ENCODE data around the gene SOX9. TPM values are rescaled to one million over a fixed set of nuclear protein-coding genes. Genes with fewer than 3 reads are reported as not detected.

SOX9 gene
- total and polyA plus RNA-seq, 2 experiments from 2014 or later: 16.6 to 18.5 TPM

- Histone ChIP-seq H3K4me3 (no peak overlapping the region), H3K4me2 (ENCODE audit: unreplicated experiment) (no peak overlapping the region), H3K9me3 (ENCODE audit: low read depth) (no peaks in the 10 kb centered on the region), H4K20me1 (ENCODE audit: insufficient read depth) (no peaks in the 10 kb centered on the region), H3F3A (ENCODE audit: insufficient read depth) (no peaks in the 10 kb centered on the region), H3K9ac (no peak overlapping the region), H3K9me2 (ENCODE audit: insufficient read depth) (no peaks in the 10 kb centered on the region), H3K27me3 (replicated peaks; ENCODE audit: insufficient read depth) (no peaks in the 10 kb centered on the region), H3K79me2 (ENCODE audit: insufficient read depth) (no peaks in the 10 kb centered on the region), H3K36me3 (ENCODE audit: low read depth) (no peaks in the 10 kb centered on the region), H3K27ac (no peak overlapping the region), H3K4me1 (ENCODE audit: insufficient read depth) (no peaks in the 10 kb centered on the region), H2AFZ (no peak overlapping the region)
- 27 to 38% methylated on average over 4 of the region's 4 CpGs for WGBS, 2 experiments (ENCODE audit: low coverage in 1 of 2, low lambda C conversion rate in 2 of 2, missing lambda C conversion rate in 2 of 2)
- in situ Hi-C loops (cut with MboI): no loop called here
- peak; percentile 25 for DNase-seq
- TF ChIP-seq EZH2 (IDR thresholded peaks at IDR 0.05; ENCODE audit: insufficient read depth, poor library complexity, severe bottlenecking): no peak
- TF ChIP-seq EZH2phosphoT487 (IDR thresholded peaks at IDR 0.05; ENCODE audit: insufficient read depth, low read depth): no peak
These were observed 43.4 kb upstream of the SOX9 start for GRCh38 chr17:72077326-72077960.

GRCh38 chr17:72079700-72080099, 41.1 kb upstream of the SOX9 start:
- Histone ChIP-seq H3K4me1 (ENCODE audit: insufficient read depth) (no peaks in the 10 kb centered on the region), H3K4me2 (ENCODE audit: unreplicated experiment) (no peak overlapping the region), H3K27ac (no peak overlapping the region), H3K9ac (no peak overlapping the region), H4K20me1 (ENCODE audit: insufficient read depth) (no peaks in the 10 kb centered on the region), H3K9me3 (ENCODE audit: low read depth) (no peaks in the 10 kb centered on the region), H3K4me3 (no peak overlapping the region), H3K36me3 (ENCODE audit: low read depth) (no peaks in the 10 kb centered on the region), H2AFZ (no peak overlapping the region), H3F3A (ENCODE audit: insufficient read depth) (no peaks in the 10 kb centered on the region), H3K27me3 (replicated peaks; ENCODE audit: insufficient read depth) (no peaks in the 10 kb centered on the region), H3K9me2 (ENCODE audit: insufficient read depth) (no peaks in the 10 kb centered on the region), H3K79me2 (ENCODE audit: insufficient read depth) (no peaks in the 10 kb centered on the region)
- DNase-seq: peak; percentile 33
- in situ Hi-C loops (cut with MboI): no loop called here
- 10 to 11% methylated on average over 3 of the region's 3 CpGs for WGBS, 2 experiments (ENCODE audit: low coverage in 1 of 2, low lambda C conversion rate in 2 of 2, missing lambda C conversion rate in 2 of 2)
- TF ChIP-seq EZH2 (IDR thresholded peaks at IDR 0.05; ENCODE audit: insufficient read depth, poor library complexity, severe bottlenecking): no peak
- no peak for TF ChIP-seq EZH2phosphoT487 (IDR thresholded peaks at IDR 0.05; ENCODE audit: insufficient read depth, low read depth)

DNA sequence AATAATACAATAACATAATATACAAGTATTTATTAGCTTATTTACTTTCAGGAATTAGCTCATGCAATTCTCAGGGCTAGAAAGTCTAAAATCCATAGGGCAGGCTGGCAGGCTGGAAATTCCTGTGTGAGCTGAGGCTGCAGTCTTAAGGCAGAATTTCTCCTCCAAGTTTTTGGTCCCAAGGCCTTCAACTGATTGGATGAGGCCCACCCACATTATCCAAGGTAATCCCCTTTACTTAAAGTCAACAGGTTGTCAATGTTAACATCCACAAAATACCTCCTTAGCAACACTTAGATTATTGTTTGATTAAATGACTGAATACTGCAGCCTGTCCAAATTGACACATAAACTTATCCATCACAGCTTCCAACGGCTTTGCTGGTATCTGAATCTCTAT, 32.9 kb upstream of the SOX9 start:
- H2AFZ ChIP-seq: no peak overlapping the region
- no peaks in the 10 kb centered on the region for H3K9me2 ChIP-seq (ENCODE audit: insufficient read depth)
- no peaks in the 10 kb centered on the region for H3F3A ChIP-seq (ENCODE audit: insufficient read depth)
- H4K20me1 ChIP-seq (ENCODE audit: insufficient read depth): no peaks in the 10 kb centered on the region
- H3K27ac ChIP-seq: no peak overlapping the region
- H3K9ac ChIP-seq: no peak overlapping the region
- no peak for DNase-seq
- H3K4me1 ChIP-seq (ENCODE audit: insufficient read depth): no peaks in the 10 kb centered on the region
- no peaks in the 10 kb centered on the region for H3K79me2 ChIP-seq (ENCODE audit: insufficient read depth)
- WGBS, 2 experiments (ENCODE audit: low coverage in 1 of 2, low lambda C conversion rate in 2 of 2, missing lambda C conversion rate in 2 of 2): 67 to 88% methylated on average over 1 of the region's 1 CpG
- H3K9me3 ChIP-seq (ENCODE audit: low read depth): no peaks in the 10 kb centered on the region
- no peak overlapping the region for H3K4me2 ChIP-seq (ENCODE audit: unreplicated experiment)
- peaks cover 18% of the 10 kb centered on the region for H3K27me3 ChIP-seq (replicated peaks; ENCODE audit: insufficient read depth)
- in situ Hi-C loops (cut with MboI): no loop called here
- no peak overlapping the region for H3K4me3 ChIP-seq
- TF ChIP-seq EZH2phosphoT487 (IDR thresholded peaks at IDR 0.05; ENCODE audit: insufficient read depth, low read depth) (no peak), EZH2 (IDR thresholded peaks at IDR 0.05; ENCODE audit: insufficient read depth, poor library complexity, severe bottlenecking) (no peak)
- no peaks in the 10 kb centered on the region for H3K36me3 ChIP-seq (ENCODE audit: low read depth)

DNA sequence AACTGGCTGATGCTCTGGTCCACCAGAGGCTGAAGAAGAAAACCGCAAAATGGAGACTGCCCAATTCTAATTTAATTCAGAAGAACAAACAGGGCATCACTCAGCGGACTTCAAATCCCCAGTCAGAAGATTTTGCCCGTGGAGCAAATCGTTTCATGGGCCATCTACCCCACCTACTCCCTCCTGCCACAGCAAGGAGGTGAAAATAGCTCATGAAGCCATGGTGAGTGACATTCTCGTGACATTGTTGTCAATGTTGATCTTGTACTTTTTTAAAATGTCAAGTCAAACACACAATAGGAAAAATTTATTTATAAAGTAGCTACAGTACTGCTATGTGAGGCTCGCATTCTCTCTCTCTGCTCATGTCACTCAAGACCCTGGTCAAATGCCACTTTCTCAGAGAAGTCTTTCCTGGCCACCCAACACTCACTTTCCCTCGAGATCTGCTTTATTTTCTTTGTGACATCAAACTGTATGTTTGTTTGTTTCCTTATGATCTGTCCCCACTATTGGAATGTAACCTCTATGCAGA, 31.3 kb upstream of the SOX9 start:
- in situ Hi-C loops (cut with MboI): no loop called here
- Histone ChIP-seq H3K4me2 (ENCODE audit: unreplicated experiment) (no peak overlapping the region), H3K9me3 (ENCODE audit: low read depth) (no peaks in the 10 kb centered on the region), H3K27ac (no peak overlapping the region), H3K36me3 (ENCODE audit: low read depth) (no peaks in the 10 kb centered on the region), H3K9ac (no peak overlapping the region), H3K4me1 (ENCODE audit: insufficient read depth) (no peaks in the 10 kb centered on the region), H3K27me3 (replicated peaks; ENCODE audit: insufficient read depth) (peaks cover 20% of the 10 kb centered on the region), H2AFZ (no peak overlapping the region), H3K9me2 (ENCODE audit: insufficient read depth) (no peaks in the 10 kb centered on the region), H3F3A (ENCODE audit: insufficient read depth) (no peaks in the 10 kb centered on the region), H3K4me3 (no peak overlapping the region), H3K79me2 (ENCODE audit: insufficient read depth) (no peaks in the 10 kb centered on the region), H4K20me1 (ENCODE audit: insufficient read depth) (no peaks in the 10 kb centered on the region)
- DNase-seq: no peak
- WGBS, 2 experiments (ENCODE audit: low coverage in 1 of 2, low lambda C conversion rate in 2 of 2, missing lambda C conversion rate in 2 of 2): 14 to 15% methylated on average over 7 of the region's 7 CpGs
- TF ChIP-seq EZH2phosphoT487 (IDR thresholded peaks at IDR 0.05; ENCODE audit: insufficient read depth, low read depth) (no peak), EZH2 (IDR thresholded peaks at IDR 0.05; ENCODE audit: insufficient read depth, poor library complexity, severe bottlenecking) (no peak)
